ENCODE results near the gene P2RX7. TPM values are rescaled to one million over a fixed set of nuclear protein-coding genes. Genes with fewer than 3 reads are reported as not detected.

Gene P2RX7
- total and polyA plus RNA-seq, 2 experiments from 2014 or later: 0.90 to 1.7 TPM

DNA sequence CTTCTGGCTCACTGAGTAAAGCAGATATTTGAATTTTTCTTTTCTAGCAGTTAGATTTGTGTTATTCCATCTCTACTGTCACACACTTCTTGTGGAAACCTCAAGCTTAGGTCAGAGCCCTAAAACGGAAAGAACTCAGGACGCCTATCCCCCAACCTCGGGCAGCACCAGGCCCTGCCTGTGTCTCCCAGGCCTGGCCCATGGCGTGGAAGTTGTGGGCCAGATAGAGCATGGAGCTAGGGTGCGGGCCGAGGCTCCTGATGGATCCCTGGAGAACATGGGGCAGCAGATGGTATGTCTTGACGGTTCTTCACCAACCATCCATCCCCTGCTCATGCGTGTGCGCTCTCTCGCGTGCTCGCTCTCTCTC lies 97.8 kb downstream of the P2RX7 start:
- H4K20me1 ChIP-seq (ENCODE audit: insufficient read depth, poor library complexity, severe bottlenecking): no peaks in the 10 kb centered on the region
- no peak overlapping the region for H2AFZ ChIP-seq
- H3K9me2 ChIP-seq (replicated peaks; ENCODE audit: insufficient read depth): no peaks in the 10 kb centered on the region
- no peaks in the 10 kb centered on the region for H3K9me3 ChIP-seq (ENCODE audit: low read depth)
- no peak overlapping the region for H3K4me3 ChIP-seq
- TF ChIP-seq EZH2 (IDR thresholded peaks at IDR 0.05; ENCODE audit: borderline replicate concordance): no peak
- TF ChIP-seq, protein P1, sequence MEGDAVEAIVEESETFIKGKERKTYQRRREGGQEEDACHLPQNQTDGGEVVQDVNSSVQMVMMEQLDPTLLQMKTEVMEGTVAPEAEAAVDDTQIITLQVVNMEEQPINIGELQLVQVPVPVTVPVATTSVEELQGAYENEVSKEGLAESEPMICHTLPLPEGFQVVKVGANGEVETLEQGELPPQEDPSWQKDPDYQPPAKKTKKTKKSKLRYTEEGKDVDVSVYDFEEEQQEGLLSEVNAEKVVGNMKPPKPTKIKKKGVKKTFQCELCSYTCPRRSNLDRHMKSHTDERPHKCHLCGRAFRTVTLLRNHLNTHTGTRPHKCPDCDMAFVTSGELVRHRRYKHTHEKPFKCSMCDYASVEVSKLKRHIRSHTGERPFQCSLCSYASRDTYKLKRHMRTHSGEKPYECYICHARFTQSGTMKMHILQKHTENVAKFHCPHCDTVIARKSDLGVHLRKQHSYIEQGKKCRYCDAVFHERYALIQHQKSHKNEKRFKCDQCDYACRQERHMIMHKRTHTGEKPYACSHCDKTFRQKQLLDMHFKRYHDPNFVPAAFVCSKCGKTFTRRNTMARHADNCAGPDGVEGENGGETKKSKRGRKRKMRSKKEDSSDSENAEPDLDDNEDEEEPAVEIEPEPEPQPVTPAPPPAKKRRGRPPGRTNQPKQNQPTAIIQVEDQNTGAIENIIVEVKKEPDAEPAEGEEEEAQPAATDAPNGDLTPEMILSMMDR (IDR thresholded peaks at IDR 0.05; ENCODE audit: poor library complexity): no peak
- TF ChIP-seq EZH2phosphoT487 (IDR thresholded peaks at IDR 0.05; ENCODE audit: low read depth, severe bottlenecking, unreplicated experiment): no peak
- no peaks in the 10 kb centered on the region for H3K36me3 ChIP-seq (replicated peaks; ENCODE audit: insufficient read depth, low read depth)
- no peak for DNase-seq (ENCODE audit: low spot score)
- no peak overlapping the region for H3K4me2 ChIP-seq
- peaks cover 26% of the 10 kb centered on the region for H3K4me1 ChIP-seq (ENCODE audit: insufficient read depth)
- H3K27ac ChIP-seq: peak overlapping the region; percentile 28
- H3K27me3 ChIP-seq: no peaks in the 10 kb centered on the region
- WGBS (ENCODE audit: low lambda C conversion rate, missing lambda C conversion rate): 95% methylated on average over 12 of the region's 12 CpGs
- H3K79me2 ChIP-seq: no peaks in the 10 kb centered on the region

DNA sequence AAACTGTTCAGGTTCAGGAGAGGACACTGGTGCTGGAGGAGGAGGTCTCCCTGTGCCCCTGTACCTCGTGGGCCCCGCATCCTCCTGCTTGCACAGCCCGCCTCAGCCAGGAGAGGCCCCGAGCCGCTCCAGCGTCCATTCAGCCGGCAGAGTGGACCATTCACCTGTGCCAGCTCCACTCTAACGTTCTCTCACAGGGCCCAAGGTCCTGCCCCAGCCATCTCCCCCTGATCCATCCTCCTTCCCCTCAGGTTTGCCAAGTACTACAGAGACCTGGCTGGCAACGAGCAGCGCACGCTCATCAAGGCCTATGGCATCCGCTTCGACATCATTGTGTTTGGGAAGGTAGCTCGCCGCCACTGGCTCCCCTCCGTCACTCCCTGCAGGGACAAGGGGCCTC lies 99.5 kb downstream of the P2RX7 start:
- H3K9me2 ChIP-seq (replicated peaks; ENCODE audit: insufficient read depth): no peaks in the 10 kb centered on the region
- no peak overlapping the region for H3K4me2 ChIP-seq
- no peak overlapping the region for H3K4me3 ChIP-seq
- peaks cover 22% of the 10 kb centered on the region for H3K4me1 ChIP-seq (ENCODE audit: insufficient read depth)
- H2AFZ ChIP-seq: no peak overlapping the region
- TF ChIP-seq, protein P1 (IDR thresholded peaks at IDR 0.05; ENCODE audit: poor library complexity): no peak
- TF ChIP-seq EZH2phosphoT487 (IDR thresholded peaks at IDR 0.05; ENCODE audit: low read depth, severe bottlenecking, unreplicated experiment): no peak
- TF ChIP-seq EZH2 (IDR thresholded peaks at IDR 0.05; ENCODE audit: borderline replicate concordance): no peak
- no peaks in the 10 kb centered on the region for H3K36me3 ChIP-seq (replicated peaks; ENCODE audit: insufficient read depth, low read depth)
- no peaks in the 10 kb centered on the region for H3K9me3 ChIP-seq (ENCODE audit: low read depth)
- H3K27me3 ChIP-seq: no peaks in the 10 kb centered on the region
- no peaks in the 10 kb centered on the region for H4K20me1 ChIP-seq (ENCODE audit: insufficient read depth, poor library complexity, severe bottlenecking)
- H3K27ac ChIP-seq: no peak overlapping the region
- WGBS (ENCODE audit: low lambda C conversion rate, missing lambda C conversion rate): 93% methylated on average over 16 of the region's 16 CpGs
- H3K79me2 ChIP-seq: no peaks in the 10 kb centered on the region
- DNase-seq (ENCODE audit: low spot score): no peak

DNA sequence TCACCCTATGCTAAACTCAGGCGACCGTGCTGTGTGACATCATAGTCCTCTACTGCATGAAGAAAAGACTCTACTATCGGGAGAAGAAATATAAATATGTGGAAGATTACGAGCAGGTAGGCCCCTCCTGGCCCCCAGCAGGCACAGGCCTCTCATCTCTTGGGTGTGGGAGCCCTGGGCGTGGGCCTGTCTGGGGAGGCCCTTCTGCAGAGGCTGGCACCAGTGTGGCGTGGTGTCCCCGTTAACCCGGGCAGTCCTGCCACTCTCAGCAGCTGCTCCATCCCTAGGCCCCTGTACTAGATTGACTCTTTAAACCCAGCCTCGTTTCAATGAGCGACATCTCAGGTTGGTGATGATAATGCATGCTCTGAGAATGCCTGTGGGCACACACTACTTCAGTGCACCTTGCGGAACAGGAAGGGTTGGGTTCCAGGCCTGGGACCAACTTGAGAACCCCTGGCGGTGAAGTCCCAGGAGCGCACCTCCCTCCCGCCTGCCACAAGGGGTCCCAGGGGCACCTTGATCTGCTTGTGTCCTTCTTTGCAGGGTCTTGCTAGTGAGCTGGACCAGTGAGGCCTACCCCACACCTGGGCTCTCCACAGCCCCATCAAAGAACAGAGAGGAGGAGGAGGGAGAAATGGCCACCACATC lies 100.4 kb downstream of the P2RX7 start:
- H3K4me3 ChIP-seq: no peak overlapping the region
- DNase-seq (ENCODE audit: low spot score): no peak
- WGBS (ENCODE audit: low lambda C conversion rate, missing lambda C conversion rate): 91% methylated on average over 14 of the region's 14 CpGs
- H2AFZ ChIP-seq: no peak overlapping the region
- H3K4me2 ChIP-seq: no peak overlapping the region
- TF ChIP-seq EZH2phosphoT487 (IDR thresholded peaks at IDR 0.05; ENCODE audit: low read depth, severe bottlenecking, unreplicated experiment): no peak
- H4K20me1 ChIP-seq (ENCODE audit: insufficient read depth, poor library complexity, severe bottlenecking): no peaks in the 10 kb centered on the region
- no peaks in the 10 kb centered on the region for H3K9me3 ChIP-seq (ENCODE audit: low read depth)
- no peaks in the 10 kb centered on the region for H3K27me3 ChIP-seq
- no peaks in the 10 kb centered on the region for H3K79me2 ChIP-seq
- H3K4me1 ChIP-seq (ENCODE audit: insufficient read depth): peaks cover 22% of the 10 kb centered on the region
- no peaks in the 10 kb centered on the region for H3K9me2 ChIP-seq (replicated peaks; ENCODE audit: insufficient read depth)
- H3K36me3 ChIP-seq (replicated peaks; ENCODE audit: insufficient read depth, low read depth): no peaks in the 10 kb centered on the region
- H3K27ac ChIP-seq: no peak overlapping the region

DNA sequence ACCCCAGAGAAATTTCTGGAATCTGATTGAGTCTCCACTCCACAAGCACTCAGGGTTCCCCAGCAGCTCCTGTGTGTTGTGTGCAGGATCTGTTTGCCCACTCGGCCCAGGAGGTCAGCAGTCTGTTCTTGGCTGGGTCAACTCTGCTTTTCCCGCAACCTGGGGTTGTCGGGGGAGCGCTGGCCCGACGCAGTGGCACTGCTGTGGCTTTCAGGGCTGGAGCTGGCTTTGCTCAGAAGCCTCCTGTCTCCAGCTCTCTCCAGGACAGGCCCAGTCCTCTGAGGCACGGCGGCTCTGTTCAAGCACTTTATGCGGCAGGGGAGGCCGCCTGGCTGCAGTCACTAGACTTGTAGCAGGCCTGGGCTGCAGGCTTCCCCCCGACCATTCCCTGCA lies 100.9 kb downstream of the P2RX7 start:
- Histone ChIP-seq H3K79me2 (no peaks in the 10 kb centered on the region), H3K4me3 (no peak overlapping the region), H3K27ac (no peak overlapping the region), H3K4me2 (no peak overlapping the region), H3K36me3 (replicated peaks; ENCODE audit: insufficient read depth, low read depth) (no peaks in the 10 kb centered on the region), H3K9me3 (ENCODE audit: low read depth) (no peaks in the 10 kb centered on the region), H4K20me1 (ENCODE audit: insufficient read depth, poor library complexity, severe bottlenecking) (no peaks in the 10 kb centered on the region), H2AFZ (no peak overlapping the region), H3K27me3 (no peaks in the 10 kb centered on the region), H3K9me2 (replicated peaks; ENCODE audit: insufficient read depth) (no peaks in the 10 kb centered on the region), H3K4me1 (ENCODE audit: insufficient read depth) (peaks cover 21% of the 10 kb centered on the region)
- no peak for DNase-seq (ENCODE audit: low spot score)
- TF ChIP-seq EZH2 (IDR thresholded peaks at IDR 0.05; ENCODE audit: borderline replicate concordance) (no peak), EZH2phosphoT487 (IDR thresholded peaks at IDR 0.05; ENCODE audit: low read depth, severe bottlenecking, unreplicated experiment) (no peak)
- TF ChIP-seq, protein P1 (IDR thresholded peaks at IDR 0.05; ENCODE audit: poor library complexity): no peak
- WGBS (ENCODE audit: low lambda C conversion rate, missing lambda C conversion rate): 89% methylated on average over 11 of the region's 11 CpGs
